ENCODE data around the gene DDX1.
"Not testable (repeated sequence)": the region's sequence is repeated elsewhere in the genome, so short reads cannot be mapped to it uniquely, and the experiment has no call there.

DDX1 gene

GRCh38 chr2:15620340-15620739 is 28.7 kb downstream of the DDX1 start:
- TF ChIP-seq CTCF (conservative IDR thresholded peaks at IDR 0.05; ENCODE audit: low read depth, low read length), result no peak
- DNase-seq (ENCODE audit: low read depth), result no peak
- H3K4me3 ChIP-seq (ENCODE audit: low read depth, low read length), result no peak overlapping the region

GRCh38 chr2:15620857-15621471 is 29.3 kb downstream of the DDX1 start:
- no peak overlapping the region for H3K4me3 ChIP-seq (ENCODE audit: low read depth, low read length)
- DNase-seq (ENCODE audit: low read depth), result no peak
- TF ChIP-seq CTCF (conservative IDR thresholded peaks at IDR 0.05; ENCODE audit: low read depth, low read length), result no peak

- DNase-seq (ENCODE audit: low read depth); H3K4me3 ChIP-seq (ENCODE audit: low read depth, low read length): not testable (repeated sequence)
Observed at GRCh38 chr2:15621472-15621870, 29.8 kb downstream of the DDX1 start.

- no peak for TF ChIP-seq CTCF (conservative IDR thresholded peaks at IDR 0.05; ENCODE audit: low read depth, low read length)
- no peak for DNase-seq (ENCODE audit: low read depth)
- H3K4me3 ChIP-seq (ENCODE audit: low read depth, low read length), result no peak overlapping the region
Observed at GRCh38 chr2:15622214-15622613, 30.5 kb downstream of the DDX1 start.

GRCh38 chr2:15622614-15623480 is 31.2 kb downstream of the DDX1 start:
- no peak for TF ChIP-seq CTCF (conservative IDR thresholded peaks at IDR 0.05; ENCODE audit: low read depth, low read length)
- no peak for DNase-seq (ENCODE audit: low read depth)
- no peak overlapping the region for H3K4me3 ChIP-seq (ENCODE audit: low read depth, low read length)

- no peak for TF ChIP-seq CTCF (conservative IDR thresholded peaks at IDR 0.05; ENCODE audit: low read depth, low read length)
- no peak overlapping the region for H3K4me3 ChIP-seq (ENCODE audit: low read depth, low read length)
- no peak for DNase-seq (ENCODE audit: low read depth)
Observed at GRCh38 chr2:15623481-15623796, 31.8 kb downstream of the DDX1 start.

- DNase-seq (ENCODE audit: low read depth), result no peak
- no peak overlapping the region for H3K4me3 ChIP-seq (ENCODE audit: low read depth, low read length)
- no peak for TF ChIP-seq CTCF (conservative IDR thresholded peaks at IDR 0.05; ENCODE audit: low read depth, low read length)
Observed at GRCh38 chr2:15623898-15624541, 32.4 kb downstream of the DDX1 start.

All from choroid plexus epithelial cell (primary cell).